HUES6 (cell line): ENCODE data around the gene FHOD3.

Source experiments
- H3K27ac ChIP-seq: 2 replicates; pipeline ENCODE4 v1.7.0; 2013; ENCODE audit warnings: low read depth, mild to moderate bottlenecking, low read length, inconsistent platforms
- H3K27me3 ChIP-seq: 2 replicates; pipeline ENCODE4 v1.6.1; 2013; ENCODE audit warnings: low read length; ENCODE audit not compliant: control insufficient read depth, insufficient read depth
- H3K36me3 ChIP-seq: 2 replicates; pipeline ENCODE4 v1.6.1; 2013; ENCODE audit warnings: low read length; ENCODE audit not compliant: control insufficient read depth, insufficient read depth
- H3K4me1 ChIP-seq: 2 replicates; pipeline ENCODE4 v1.6.1; 2013; ENCODE audit warnings: low read length; ENCODE audit not compliant: control insufficient read depth, insufficient read depth
- H3K4me3 ChIP-seq: 2 replicates; pipeline ENCODE4 v1.5.1; 2013; ENCODE audit warnings: low read depth, low read length
- H3K9ac ChIP-seq: one replicate; pipeline ENCODE4 v1.6.1; 2013; ENCODE audit warnings: mild to moderate bottlenecking, low read length
- H3K9me3 ChIP-seq: 2 replicates; pipeline ENCODE4 v1.6.1; 2013; ENCODE audit warnings: low read depth, low read length; ENCODE audit not compliant: control insufficient read depth, insufficient read depth

FHOD3 gene

DNA sequence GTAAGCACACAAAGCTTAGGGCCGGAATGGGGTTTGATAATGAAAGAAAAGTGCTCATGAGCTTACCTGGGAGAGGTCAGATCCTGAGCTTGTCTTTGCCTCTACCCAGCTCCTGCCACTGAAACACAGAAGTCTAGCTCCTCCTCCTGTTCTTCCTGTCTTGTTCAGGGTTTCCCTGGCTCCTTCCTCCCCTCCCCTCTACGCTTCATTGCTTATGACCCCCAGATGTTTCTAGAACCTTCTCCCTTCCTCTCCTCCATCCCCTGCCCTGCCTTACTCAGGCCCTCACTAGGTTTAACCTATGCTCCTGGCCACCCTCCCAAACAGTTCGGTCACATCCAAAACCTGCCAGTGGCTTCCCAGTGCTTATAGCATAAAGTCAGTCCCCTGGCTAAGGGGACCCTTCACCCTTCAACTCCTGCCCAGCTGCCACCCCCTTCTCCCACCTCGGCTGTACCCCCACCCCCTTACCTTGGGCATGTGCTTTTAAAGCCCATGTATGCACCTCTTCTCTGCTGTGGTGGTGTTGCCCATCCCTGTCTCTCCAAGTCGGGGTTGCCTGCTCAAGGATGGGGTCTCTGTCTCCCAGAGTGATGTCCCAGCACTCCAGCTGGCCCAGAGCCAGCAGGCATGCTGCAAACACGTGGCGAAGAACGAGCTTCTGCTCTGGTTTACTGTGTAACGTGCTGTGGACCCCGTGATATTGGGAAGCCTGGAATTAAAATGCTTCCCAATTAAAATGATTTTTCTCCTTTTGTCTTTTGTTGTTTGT is 297.7 kb downstream of the FHOD3 start:
- H3K9ac ChIP-seq = no peak overlapping the region
- no peak overlapping the region for H3K4me3 ChIP-seq
- H3K4me1 ChIP-seq = no peaks in the 10 kb centered on the region
- 0 out of 2 replicates have a peak, but pooled peaks cover 4% of the 10 kb centered on the region for H3K9me3 ChIP-seq
- no peaks in the 10 kb centered on the region for H3K27me3 ChIP-seq
- H3K27ac ChIP-seq = no peak overlapping the region
- H3K36me3 ChIP-seq = no peaks in the 10 kb centered on the region

GRCh38 chr18:36595818-36596215 is 298.3 kb downstream of the FHOD3 start:
- Histone ChIP-seq H3K4me1 (no peaks in the 10 kb centered on the region), H3K9me3 (peaks cover 9% of the 10 kb centered on the region; the same call in 1 of the 2 replicates), H3K4me3 (no peak overlapping the region), H3K9ac (no peak overlapping the region), H3K36me3 (no peaks in the 10 kb centered on the region), H3K27ac (no peak overlapping the region), H3K27me3 (no peaks in the 10 kb centered on the region)

DNA sequence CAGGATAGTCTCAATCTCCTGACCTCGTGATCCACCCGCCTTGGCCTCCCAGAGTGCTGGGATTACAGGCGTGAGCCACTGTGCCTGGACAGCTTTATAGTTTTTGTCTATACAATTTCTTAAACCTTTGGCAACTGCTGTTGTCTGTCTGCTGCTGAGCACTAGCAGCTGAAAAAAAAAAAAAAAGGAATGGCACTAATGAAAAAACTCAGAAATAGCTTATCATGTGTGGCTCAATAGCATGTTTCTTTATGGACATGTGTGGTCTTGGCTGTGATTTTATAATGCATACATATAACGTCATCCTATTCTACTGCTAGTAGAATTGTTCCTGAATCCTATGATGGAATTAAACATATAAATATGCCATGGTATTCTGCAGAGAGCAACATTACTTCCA is 300.1 kb downstream of the FHOD3 start:
- Histone ChIP-seq H3K36me3 (no peaks in the 10 kb centered on the region), H3K4me3 (no peak overlapping the region), H3K9ac (no peak overlapping the region), H3K9me3 (peaks cover 9% of the 10 kb centered on the region; the same call in 1 of the 2 replicates), H3K27me3 (no peaks in the 10 kb centered on the region), H3K4me1 (no peaks in the 10 kb centered on the region), H3K27ac (no peak overlapping the region)

DNA sequence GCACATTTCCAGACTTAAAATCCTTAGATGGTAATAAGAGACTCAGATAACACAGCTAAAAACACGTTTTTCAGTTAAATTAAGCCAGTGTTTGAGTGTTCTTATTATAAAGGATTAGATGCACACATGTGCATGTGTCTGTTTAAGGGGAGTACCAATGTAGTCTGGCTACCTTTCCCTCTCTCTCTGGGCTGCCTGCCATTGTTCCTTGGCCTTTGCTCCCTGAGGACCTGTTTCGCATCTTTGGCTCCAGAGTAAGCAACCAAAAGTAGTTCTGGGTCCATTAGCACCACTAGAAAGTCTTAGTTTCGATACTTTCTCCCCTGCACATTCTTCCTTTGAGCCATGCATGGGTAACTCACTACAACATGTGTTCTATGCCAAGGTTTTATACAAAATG is 303.0 kb downstream of the FHOD3 start:
- Histone ChIP-seq H3K9ac (no peak overlapping the region), H3K4me3 (no peak overlapping the region), H3K9me3 (peaks cover 9% of the 10 kb centered on the region; the same call in 1 of the 2 replicates), H3K27me3 (no peaks in the 10 kb centered on the region), H3K4me1 (no peaks in the 10 kb centered on the region; the same call in 1 of the 2 replicates), H3K27ac (no peak overlapping the region), H3K36me3 (no peaks in the 10 kb centered on the region)

GRCh38 chr18:36601316-36601715 is 303.8 kb downstream of the FHOD3 start:
- Histone ChIP-seq H3K27ac (no peak overlapping the region), H3K36me3 (no peaks in the 10 kb centered on the region), H3K9me3 (peaks cover 9% of the 10 kb centered on the region; the same call in 1 of the 2 replicates), H3K27me3 (no peaks in the 10 kb centered on the region), H3K9ac (no peak overlapping the region), H3K4me3 (no peak overlapping the region), H3K4me1 (no peaks in the 10 kb centered on the region; the same call in 1 of the 2 replicates)

DNA sequence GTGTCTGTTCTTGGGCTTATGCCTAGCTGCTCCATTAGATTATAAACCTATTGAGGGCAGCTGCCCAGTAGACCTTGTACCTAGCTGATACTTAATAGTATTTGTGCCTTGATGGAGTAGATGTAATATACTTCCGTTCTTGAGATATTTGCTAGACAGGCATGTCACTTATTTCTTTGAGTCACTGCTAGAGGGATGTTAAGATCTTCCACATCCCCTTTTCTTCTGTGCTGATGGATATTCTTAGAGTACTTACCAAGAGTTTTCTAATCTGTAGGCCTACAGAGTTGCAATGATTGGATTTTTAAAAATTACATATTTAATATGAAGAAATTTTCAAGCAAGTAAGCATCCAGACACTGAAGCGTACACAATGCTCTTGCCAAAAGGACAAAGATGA is 304.6 kb downstream of the FHOD3 start:
- Histone ChIP-seq H3K4me1 (no peaks in the 10 kb centered on the region; the same call in 1 of the 2 replicates), H3K9me3 (peaks cover 9% of the 10 kb centered on the region; the same call in 1 of the 2 replicates), H3K9ac (no peak overlapping the region), H3K4me3 (no peak overlapping the region), H3K27me3 (no peaks in the 10 kb centered on the region), H3K27ac (no peak overlapping the region), H3K36me3 (no peaks in the 10 kb centered on the region)

DNA sequence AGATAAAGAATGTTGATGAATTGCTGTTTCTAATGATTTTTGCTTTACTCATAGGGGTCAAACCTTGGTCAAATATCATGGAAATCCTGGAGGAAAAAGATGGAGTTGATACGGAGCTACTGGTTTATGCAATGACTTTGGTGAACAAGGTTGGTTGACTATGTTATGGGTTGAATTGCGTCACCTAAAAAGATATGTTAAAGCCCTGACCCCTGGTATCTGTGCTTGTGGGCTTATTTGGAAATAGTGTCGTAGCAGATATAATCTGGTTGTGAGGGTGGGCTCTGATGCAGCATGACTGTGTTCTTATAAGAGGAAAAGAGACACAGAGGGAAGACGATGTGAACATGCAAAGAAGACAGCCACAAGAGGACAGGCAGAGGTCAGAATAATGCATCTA is 305.1 kb downstream of the FHOD3 start:
- Histone ChIP-seq H3K9ac (no peak overlapping the region), H3K9me3 (peaks cover 9% of the 10 kb centered on the region; the same call in 1 of the 2 replicates), H3K36me3 (no peaks in the 10 kb centered on the region), H3K27ac (no peak overlapping the region), H3K27me3 (no peaks in the 10 kb centered on the region), H3K4me3 (no peak overlapping the region), H3K4me1 (no peaks in the 10 kb centered on the region; the same call in 1 of the 2 replicates)

- Histone ChIP-seq H3K27me3 (no peaks in the 10 kb centered on the region), H3K4me1 (peaks cover 8% of the 10 kb centered on the region), H3K4me3 (no peak overlapping the region), H3K9ac (no peak overlapping the region), H3K27ac (no peak overlapping the region), H3K36me3 (no peaks in the 10 kb centered on the region), H3K9me3 (no peaks in the 10 kb centered on the region)
Measured at GRCh38 chr18:36608107-36608506, 310.6 kb downstream of the FHOD3 start.

- Histone ChIP-seq H3K4me1 (peaks cover 8% of the 10 kb centered on the region), H3K4me3 (no peak overlapping the region), H3K9ac (no peak overlapping the region), H3K27me3 (no peaks in the 10 kb centered on the region), H3K27ac (0 out of 2 replicates have a peak overlapping the region, but pooled peaks have one; percentile 3), H3K9me3 (no peaks in the 10 kb centered on the region), H3K36me3 (no peaks in the 10 kb centered on the region)
Measured at GRCh38 chr18:36610258-36610657, 312.7 kb downstream of the FHOD3 start.

GRCh38 chr18:36610661-36611060 is 313.1 kb downstream of the FHOD3 start:
- H3K27ac ChIP-seq = 0 out of 2 replicates have a peak overlapping the region, but pooled peaks have one; percentile 3
- H3K9ac ChIP-seq = no peak overlapping the region
- no peaks in the 10 kb centered on the region for H3K36me3 ChIP-seq
- H3K9me3 ChIP-seq = no peaks in the 10 kb centered on the region
- no peaks in the 10 kb centered on the region for H3K27me3 ChIP-seq
- no peak overlapping the region for H3K4me3 ChIP-seq
- peaks cover 8% of the 10 kb centered on the region for H3K4me1 ChIP-seq

DNA sequence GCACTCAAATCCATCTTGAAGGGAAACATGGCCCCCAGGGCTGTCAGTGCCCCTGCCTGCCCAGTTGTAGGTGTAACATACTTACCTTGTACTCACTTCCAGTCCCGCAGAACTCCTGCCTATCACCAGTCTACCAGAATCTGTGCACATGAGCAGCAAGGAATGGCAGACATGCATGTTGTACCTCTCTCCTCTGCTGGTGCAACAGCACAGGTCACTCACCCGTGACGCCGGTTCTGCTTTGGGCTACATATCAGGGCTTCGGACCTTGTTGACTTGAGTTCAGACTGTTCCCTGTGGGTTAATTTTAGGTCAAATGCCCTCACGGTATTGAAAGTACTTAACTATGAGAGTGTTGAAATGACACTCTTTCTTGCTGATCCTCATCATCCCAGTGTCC is 315.6 kb downstream of the FHOD3 start:
- Histone ChIP-seq H3K4me3 (no peak overlapping the region), H3K9me3 (no peaks in the 10 kb centered on the region), H3K4me1 (peaks cover 8% of the 10 kb centered on the region), H3K9ac (no peak overlapping the region), H3K27me3 (no peaks in the 10 kb centered on the region), H3K36me3 (no peaks in the 10 kb centered on the region), H3K27ac (no peak overlapping the region)
